CD4-positive, alpha-beta T cell treated with Interleukin-21 for 1 hour (primary cell): ENCODE results near the gene ASB2.
A peak's percentile ranks its signal among the peaks of the same experiment; 100 is the strongest.

Experiments used
- DNase-seq: peaks from one replicate; pipeline ENCODE4 v3.0.0-alpha.2; 2020

Gene ASB2

GRCh38 chr14:93976477-93977057, at the start of gene ASB2:
Gene ASB2, minus strand, starts transcription at chr14:93976570. Its CDS starts 12,031 bp downstream, at chr14:93964539.
- no peak for DNase-seq

- DNase-seq: no peak
These were observed 49.4 kb upstream of the ASB2 start for GRCh38 chr14:94025720-94026119.

- no peak for DNase-seq
These were observed 48.2 kb upstream of the ASB2 start for GRCh38 chr14:94024549-94024948.

GRCh38 chr14:94022532-94023411, 46.4 kb upstream of the ASB2 start:
- DNase-seq: no peak

- DNase-seq: no peak
These were observed 45.2 kb upstream of the ASB2 start for GRCh38 chr14:94021416-94022157.

GRCh38 chr14:94021001-94021400, 44.6 kb upstream of the ASB2 start:
- DNase-seq: no peak

GRCh38 chr14:94020267-94020666, 43.9 kb upstream of the ASB2 start:
- no peak for DNase-seq

GRCh38 chr14:94019329-94019728, 43.0 kb upstream of the ASB2 start:
- no peak for DNase-seq

- DNase-seq: no peak
These were observed 41.9 kb upstream of the ASB2 start for GRCh38 chr14:94018308-94018707.

- no peak for DNase-seq
These were observed 40.1 kb upstream of the ASB2 start for GRCh38 chr14:94016446-94016976.

GRCh38 chr14:94015223-94015622, 38.9 kb upstream of the ASB2 start:
- DNase-seq: no peak

- DNase-seq: no peak
These were observed 38.0 kb upstream of the ASB2 start for GRCh38 chr14:94014382-94014781.

- DNase-seq: peak; percentile 51
These were observed 35.4 kb upstream of the ASB2 start for GRCh38 chr14:94011795-94012194.

- DNase-seq: no peak
These were observed 34.3 kb upstream of the ASB2 start for GRCh38 chr14:94010625-94011024.

GRCh38 chr14:94009767-94010166, 33.4 kb upstream of the ASB2 start:
- DNase-seq: no peak

- peak; percentile 13 for DNase-seq
These were observed 31.9 kb upstream of the ASB2 start for GRCh38 chr14:94008234-94008633.

GRCh38 chr14:94005324-94006073, 29.1 kb upstream of the ASB2 start:
- peak; percentile 26 for DNase-seq

GRCh38 chr14:94004015-94004414, 27.6 kb upstream of the ASB2 start:
- DNase-seq: no peak

- DNase-seq: no peak
These were observed 27.0 kb upstream of the ASB2 start for GRCh38 chr14:94003397-94003796.

- peak; percentile 70 for DNase-seq
These were observed 25.4 kb upstream of the ASB2 start for GRCh38 chr14:94001501-94002396.

GRCh38 chr14:94001016-94001415, 24.6 kb upstream of the ASB2 start:
- no peak for DNase-seq

- no peak for DNase-seq
These were observed 23.9 kb upstream of the ASB2 start for GRCh38 chr14:94000267-94000666.
